ENCODE data around the gene JOSD1. TPM values are rescaled to one million over a fixed set of nuclear protein-coding genes. Genes with fewer than 3 reads are reported as not detected.

JOSD1 gene
- total RNA-seq, 1 experiment from 2014 or later, result 55.3 TPM

DNA sequence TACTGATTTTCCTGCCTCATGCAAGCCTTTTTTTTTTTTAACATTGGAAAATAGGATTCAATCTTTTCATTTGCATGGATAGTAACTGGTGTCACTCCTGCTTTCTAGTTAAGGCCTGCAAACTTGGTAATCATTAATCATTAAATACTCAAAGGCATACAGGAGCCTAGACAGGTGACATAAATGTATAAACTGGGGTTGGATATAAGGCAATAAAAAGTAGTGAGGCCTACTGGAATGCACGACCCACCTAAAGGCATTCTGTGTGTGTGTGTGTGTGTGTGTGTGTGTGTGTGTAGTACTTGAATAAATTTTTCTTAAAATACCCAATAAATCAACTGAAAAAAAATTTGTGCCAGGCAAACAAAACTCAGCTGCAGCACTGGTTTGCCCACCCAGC is 11.1 kb downstream of the JOSD1 start:
- CTCF ChIA-PET, result no interaction called here
- no peaks in the 10 kb centered on the region for H3K9me3 ChIP-seq
- POLR2A ChIA-PET, result no interaction called here

DNA sequence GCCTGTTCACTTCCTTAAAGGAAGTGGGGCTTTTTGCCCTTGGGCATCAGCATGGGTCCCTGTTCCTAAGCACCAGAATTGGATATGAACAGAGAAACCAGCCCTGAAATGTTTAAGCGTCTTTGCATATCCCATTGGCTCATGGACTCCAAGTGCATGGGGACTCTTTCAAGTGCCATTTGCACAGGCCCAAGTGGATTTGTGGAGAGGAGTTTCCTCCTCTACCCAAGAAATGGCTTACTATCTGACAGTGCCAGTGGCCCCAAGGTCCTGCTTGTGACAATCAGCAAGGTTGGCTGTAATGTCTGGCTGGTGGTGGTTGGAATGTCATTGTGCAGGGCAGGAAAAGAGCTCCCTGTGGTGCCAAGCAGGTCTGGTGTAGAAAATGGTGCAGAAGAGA is 15.0 kb downstream of the JOSD1 start:
- ChIA-PET POLR2A (no interaction called here), CTCF (no interaction called here)
- no peaks in the 10 kb centered on the region for H3K27me3 ChIP-seq (replicated peaks; ENCODE audit: control insufficient read depth, insufficient read depth, low read length)
- peaks cover 11% of the 10 kb centered on the region for H3K36me3 ChIP-seq (ENCODE audit: control insufficient read depth, insufficient read depth, low read length)
- no peak for DNase-seq
- H3K4me3 ChIP-seq (ENCODE audit: low read depth, low read length), result no peak overlapping the region
- Mint-ChIP-seq H3K4me3 (ENCODE audit: unreplicated experiment) (no peak overlapping the region), H3K9me3 (ENCODE audit: unreplicated experiment) (no peaks in the 10 kb centered on the region), H3K27me3 (ENCODE audit: insufficient read depth, unreplicated experiment) (no peaks in the 10 kb centered on the region), H3K27ac (ENCODE audit: unreplicated experiment) (peak overlapping the region; percentile 33), H3K4me1 (ENCODE audit: low read depth, unreplicated experiment) (no peaks in the 10 kb centered on the region), H3K36me3 (ENCODE audit: insufficient read depth, unreplicated experiment) (peaks cover 88% of the 10 kb centered on the region)
- TF ChIP-seq, protein P1, sequence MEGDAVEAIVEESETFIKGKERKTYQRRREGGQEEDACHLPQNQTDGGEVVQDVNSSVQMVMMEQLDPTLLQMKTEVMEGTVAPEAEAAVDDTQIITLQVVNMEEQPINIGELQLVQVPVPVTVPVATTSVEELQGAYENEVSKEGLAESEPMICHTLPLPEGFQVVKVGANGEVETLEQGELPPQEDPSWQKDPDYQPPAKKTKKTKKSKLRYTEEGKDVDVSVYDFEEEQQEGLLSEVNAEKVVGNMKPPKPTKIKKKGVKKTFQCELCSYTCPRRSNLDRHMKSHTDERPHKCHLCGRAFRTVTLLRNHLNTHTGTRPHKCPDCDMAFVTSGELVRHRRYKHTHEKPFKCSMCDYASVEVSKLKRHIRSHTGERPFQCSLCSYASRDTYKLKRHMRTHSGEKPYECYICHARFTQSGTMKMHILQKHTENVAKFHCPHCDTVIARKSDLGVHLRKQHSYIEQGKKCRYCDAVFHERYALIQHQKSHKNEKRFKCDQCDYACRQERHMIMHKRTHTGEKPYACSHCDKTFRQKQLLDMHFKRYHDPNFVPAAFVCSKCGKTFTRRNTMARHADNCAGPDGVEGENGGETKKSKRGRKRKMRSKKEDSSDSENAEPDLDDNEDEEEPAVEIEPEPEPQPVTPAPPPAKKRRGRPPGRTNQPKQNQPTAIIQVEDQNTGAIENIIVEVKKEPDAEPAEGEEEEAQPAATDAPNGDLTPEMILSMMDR (IDR thresholded peaks at IDR 0.05; ENCODE audit: insufficient read depth in 1 of 2, low read depth in 1 of 2, low read length in 1 of 2, severe bottlenecking in 1 of 2, unreplicated experiment in 1 of 2), result no peak
- no peaks in the 10 kb centered on the region for H3K4me1 ChIP-seq
- H3K9me3 ChIP-seq, result peaks cover 3% of the 10 kb centered on the region; the same call in 1 of the 2 replicates
- no TSS peak for BruUV-seq (replicated peaks)
- intact Hi-C loops (cut with micrococcal nuclease; ENCODE audit: unreplicated experiment), result no loop called here

More for the DNA sequence above, 11.1 kb downstream of the JOSD1 start:
- no peak overlapping the region for H3K27ac Mint-ChIP-seq (ENCODE audit: unreplicated experiment)
- no peaks in the 10 kb centered on the region for H3K9me3 Mint-ChIP-seq (ENCODE audit: unreplicated experiment)
- Histone ChIP-seq H3K36me3 (ENCODE audit: control insufficient read depth, insufficient read depth, low read length) (peaks cover 8% of the 10 kb centered on the region; the same call in 1 of the 2 replicates), H3K27me3 (replicated peaks; ENCODE audit: control insufficient read depth, insufficient read depth, low read length) (no peaks in the 10 kb centered on the region), H3K4me1 (peaks cover 18% of the 10 kb centered on the region), H3K4me3 (ENCODE audit: low read depth, low read length) (no peak overlapping the region)
- no peak for DNase-seq
- no peak overlapping the region for H3K4me3 Mint-ChIP-seq (ENCODE audit: unreplicated experiment)
- peaks cover 16% of the 10 kb centered on the region for H3K4me1 Mint-ChIP-seq (ENCODE audit: low read depth, unreplicated experiment)
- intact Hi-C loops (cut with micrococcal nuclease; ENCODE audit: unreplicated experiment), result no loop called here
- H3K27me3 Mint-ChIP-seq (ENCODE audit: insufficient read depth, unreplicated experiment), result no peaks in the 10 kb centered on the region
- peaks cover 93% of the 10 kb centered on the region for H3K36me3 Mint-ChIP-seq (ENCODE audit: insufficient read depth, unreplicated experiment)
- no TSS peak for BruUV-seq (replicated peaks)
- TF ChIP-seq, protein P1 (IDR thresholded peaks at IDR 0.05; ENCODE audit: insufficient read depth in 1 of 2, low read depth in 1 of 2, low read length in 1 of 2, severe bottlenecking in 1 of 2, unreplicated experiment in 1 of 2), result no peak

DNA sequence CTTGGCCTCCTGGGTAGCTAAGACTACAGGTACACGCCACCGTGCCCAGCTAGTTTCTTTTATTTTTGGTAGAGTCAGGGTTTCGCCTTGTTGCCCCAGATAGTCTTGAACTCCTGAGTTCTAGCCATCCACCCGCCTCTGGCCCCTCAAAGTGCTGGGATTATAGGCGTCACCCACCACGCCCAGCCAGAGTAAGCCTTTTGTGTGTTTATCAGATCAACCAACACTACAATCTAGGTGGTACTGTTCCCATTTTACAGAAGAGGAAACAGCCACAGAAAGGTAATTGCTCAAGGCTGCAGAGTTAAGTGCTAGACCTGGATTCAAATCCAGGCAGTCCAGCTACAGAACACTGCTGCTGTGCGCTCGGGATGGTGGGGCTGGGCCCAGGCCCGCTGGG is 15.8 kb downstream of the JOSD1 start:
- intact Hi-C loops (cut with micrococcal nuclease; ENCODE audit: unreplicated experiment), result no loop called here
- Histone ChIP-seq H3K27me3 (replicated peaks; ENCODE audit: control insufficient read depth, insufficient read depth, low read length) (no peaks in the 10 kb centered on the region), H3K36me3 (ENCODE audit: control insufficient read depth, insufficient read depth, low read length) (peaks cover 11% of the 10 kb centered on the region), H3K4me1 (no peaks in the 10 kb centered on the region), H3K9me3 (peaks cover 3% of the 10 kb centered on the region; the same call in 1 of the 2 replicates), H3K4me3 (ENCODE audit: low read depth, low read length) (no peak overlapping the region)
- Mint-ChIP-seq H3K36me3 (ENCODE audit: insufficient read depth, unreplicated experiment) (peaks cover 81% of the 10 kb centered on the region), H3K4me1 (ENCODE audit: low read depth, unreplicated experiment) (no peaks in the 10 kb centered on the region), H3K27ac (ENCODE audit: unreplicated experiment) (peak overlapping the region; percentile 33), H3K27me3 (ENCODE audit: insufficient read depth, unreplicated experiment) (no peaks in the 10 kb centered on the region), H3K9me3 (ENCODE audit: unreplicated experiment) (no peaks in the 10 kb centered on the region), H3K4me3 (ENCODE audit: unreplicated experiment) (no peak overlapping the region)
- TF ChIP-seq, protein P1 (IDR thresholded peaks at IDR 0.05; ENCODE audit: insufficient read depth in 1 of 2, low read depth in 1 of 2, low read length in 1 of 2, severe bottlenecking in 1 of 2, unreplicated experiment in 1 of 2), result no peak
- CTCF ChIA-PET, result no interaction called here
- no peak for DNase-seq
- BruUV-seq (replicated peaks), result no TSS peak
- POLR2A ChIA-PET, result interaction anchor here (0.7 to 1.8 kb wide), 2 partner anchors 9 to 13 kb away, joined by 4 to 5 read pairs; no protein-coding TSS in a partner anchor
